Brain microvascular endothelial cell (primary cell): Measurements from ENCODE around the gene A1CF.
A peak's percentile ranks its signal among the peaks of the same experiment; 100 is the strongest.

Experiments
- DNase-seq: peaks from one replicate; pipeline ENCODE4 v3.0.0-alpha.2; 2020
- H3K27ac ChIP-seq: fragments of 250-450 bp; sonication (Bioruptor Pico); 2 replicates; pipeline ENCODE4 v1.5.1; 2020; ENCODE audit warnings: mild to moderate bottlenecking, moderate library complexity
- H3K27me3 ChIP-seq: fragments of 250-450 bp; sonication (Bioruptor Pico); replicated peaks from 2 replicates; pipeline ENCODE4 v1.5.1; 2020; ENCODE audit warnings: mild to moderate bottlenecking
- H3K36me3 ChIP-seq: fragments of 250-450 bp; sonication (Bioruptor Pico); replicated peaks from 2 replicates; pipeline ENCODE4 v1.5.1; 2020; ENCODE audit warnings: mild to moderate bottlenecking
- H3K4me3 ChIP-seq: 2 replicates; pipeline ENCODE4 v1.5.1; 2011; ENCODE audit warnings: low read depth, mild to moderate bottlenecking, control low read depth, low read length, moderate library complexity
- CTCF ChIP-seq: IDR thresholded peaks from 2 replicates; pipeline ENCODE4 v1.5.1; 2011; ENCODE audit warnings: low read depth, mild to moderate bottlenecking, moderate library complexity, low read length, control low read depth, inconsistent platforms; ENCODE audit errors: missing control alignments
- in situ Hi-C: cut with HindIII; loops from 2 replicates; pipeline ENCODE4 v1.10.0; 2017; ENCODE audit warnings: low sequenced_read_pairs, low pct_ligation_motif_present

A1CF gene

DNA sequence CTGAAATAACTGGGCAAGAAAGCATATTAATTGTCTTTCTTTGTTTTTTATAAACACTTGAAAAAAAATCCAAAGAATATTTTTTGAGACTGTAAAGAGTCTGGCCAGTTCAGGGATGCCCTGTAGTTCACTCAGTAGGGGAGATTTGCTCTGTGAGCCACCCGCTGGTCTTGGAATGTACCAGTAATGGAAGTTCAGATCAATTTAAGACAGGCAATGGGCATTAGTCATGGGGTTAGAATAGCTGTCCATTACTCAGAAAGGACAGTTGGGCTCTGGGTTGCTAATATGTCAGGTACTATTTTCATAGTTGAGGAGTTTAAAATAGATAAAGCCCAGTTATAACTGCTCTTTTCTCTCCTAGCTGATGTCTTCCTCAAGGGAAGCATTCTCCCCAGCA, 38.7 kb downstream of the A1CF start:
- Histone ChIP-seq H3K27me3 (no peaks in the 10 kb centered on the region), H3K4me3 (no peak overlapping the region), H3K36me3 (no peaks in the 10 kb centered on the region), H3K27ac (no peak overlapping the region)
- DNase-seq, result peak; percentile 80
- in situ Hi-C loops, result no loop called here
- no peak for TF ChIP-seq CTCF

DNA sequence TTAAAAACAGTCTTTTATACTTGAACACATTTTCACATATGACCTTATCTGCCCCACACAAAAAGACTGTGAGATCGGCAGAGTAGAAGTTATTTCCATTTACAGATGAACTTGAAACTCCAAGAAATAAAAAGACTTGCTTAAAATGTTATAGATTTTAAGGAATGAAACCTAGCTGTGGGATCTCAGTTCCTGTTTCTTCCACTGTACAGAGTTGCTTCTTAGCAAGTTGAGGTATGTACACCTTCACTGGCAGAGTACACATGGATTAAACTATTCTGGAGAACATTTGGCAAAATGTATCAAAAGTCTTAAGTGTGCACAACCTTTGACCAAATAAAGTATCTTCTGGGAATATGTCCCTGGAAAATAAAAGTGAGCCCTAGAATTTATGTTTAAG, 48.3 kb downstream of the A1CF start:
- no peak for DNase-seq
- in situ Hi-C loops, result no loop called here
- Histone ChIP-seq H3K36me3 (no peaks in the 10 kb centered on the region), H3K27ac (no peak overlapping the region), H3K27me3 (no peaks in the 10 kb centered on the region), H3K4me3 (no peak overlapping the region)
- TF ChIP-seq CTCF, result no peak

- no peak overlapping the region for H3K27ac ChIP-seq
- in situ Hi-C loops, result no loop called here
- H3K4me3 ChIP-seq, result no peak overlapping the region
- TF ChIP-seq CTCF, result no peak
- no peaks in the 10 kb centered on the region for H3K36me3 ChIP-seq
- DNase-seq, result no peak
- no peaks in the 10 kb centered on the region for H3K27me3 ChIP-seq
These were observed 53.2 kb downstream of the A1CF start for GRCh38 chr10:50832171-50832751.

DNA sequence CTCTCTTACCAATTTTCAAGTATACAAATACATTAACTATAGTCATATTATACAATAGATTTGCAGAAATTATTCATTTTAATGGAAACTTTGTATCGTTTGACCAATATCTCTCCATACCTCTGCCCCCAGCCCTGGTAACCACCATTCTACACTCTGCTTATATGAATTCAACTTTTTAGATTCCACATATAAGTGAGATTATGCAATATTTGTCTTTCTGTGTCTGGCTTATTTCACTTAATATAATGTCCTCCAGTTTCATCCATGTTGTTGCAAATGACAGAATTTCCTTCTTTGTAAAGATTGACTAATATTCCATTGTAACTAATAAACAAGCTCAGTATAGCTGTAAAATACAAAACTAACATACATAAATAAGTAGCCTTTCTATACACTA, 55.4 kb downstream of the A1CF start:
- no peak for DNase-seq
- no peak for TF ChIP-seq CTCF
- Histone ChIP-seq H3K4me3 (no peak overlapping the region), H3K27me3 (no peaks in the 10 kb centered on the region), H3K36me3 (no peaks in the 10 kb centered on the region), H3K27ac (no peak overlapping the region)
- in situ Hi-C loops, result no loop called here

DNA sequence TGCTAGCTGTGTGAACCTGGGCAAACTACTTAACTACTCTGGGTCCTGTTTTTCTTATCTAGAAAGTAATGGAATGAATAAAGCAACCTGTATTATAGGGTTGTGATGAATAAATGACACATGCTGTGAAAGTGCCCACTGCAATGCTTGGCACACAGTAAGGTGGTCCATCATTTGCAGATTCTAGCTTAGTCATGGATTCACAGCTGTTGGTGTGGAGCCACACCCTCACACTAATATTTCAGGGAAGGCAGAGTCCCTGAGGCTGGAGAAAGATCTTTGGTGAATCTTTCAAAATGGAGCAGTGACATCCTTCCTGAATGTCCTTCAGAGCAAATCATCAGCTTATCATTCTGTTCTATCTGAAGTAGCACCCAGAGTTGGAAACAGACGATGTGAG, 60.6 kb downstream of the A1CF start:
- Histone ChIP-seq H3K36me3 (no peaks in the 10 kb centered on the region), H3K27me3 (no peaks in the 10 kb centered on the region), H3K4me3 (no peak overlapping the region), H3K27ac (no peak overlapping the region)
- no peak for TF ChIP-seq CTCF
- in situ Hi-C loops, result no loop called here
- DNase-seq, result no peak

- no peak for DNase-seq
- TF ChIP-seq CTCF, result no peak
- in situ Hi-C loops, result no loop called here
These were observed 61.6 kb downstream of the A1CF start for GRCh38 chr10:50823789-50824188.

More at GRCh38 chr10:50823789-50824188, 61.6 kb downstream of the A1CF start:
- no peaks in the 10 kb centered on the region for H3K27me3 ChIP-seq
- no peak overlapping the region for H3K27ac ChIP-seq
- no peaks in the 10 kb centered on the region for H3K36me3 ChIP-seq
- H3K4me3 ChIP-seq, result no peak overlapping the region
